ENCODE results near the gene ACTG1. TPM values are rescaled to one million over a fixed set of nuclear protein-coding genes. Genes with fewer than 3 reads are reported as not detected.

Gene ACTG1
- total and polyA plus RNA-seq, 2 donors (not counting 1 experiment from before 2014, with no cell fraction given): 803 to 1,677 TPM

Other genes starting within 250 kb of the ACTG1 start
- gene SLC38A10, start 217.5 kb downstream of the ACTG1 start, total RNA-seq: 104 and 116 TPM in 2 replicates
- gene SLC38A10, start 217.5 kb downstream of the ACTG1 start, polyA plus RNA-seq: 69.0 and 76.1 TPM in 2 replicates
- gene BAHCC1, start 117.3 kb downstream of the ACTG1 start, total RNA-seq: 0.12 and 0.44 TPM in 2 replicates
- gene BAHCC1, start 117.3 kb downstream of the ACTG1 start, polyA plus RNA-seq: 0.48 and 1.3 TPM in 2 replicates
- 6.3 and 7.4 TPM in 2 replicates for gene FSCN2, start 15.6 kb upstream of the ACTG1 start, total RNA-seq
- 7.1 and 12.0 TPM in 2 replicates for gene FSCN2, start 15.6 kb upstream of the ACTG1 start, polyA plus RNA-seq
- 60.7 and 62.0 TPM in 2 replicates for gene FAAP100, start 39.6 kb upstream of the ACTG1 start, total RNA-seq
- 59.3 and 72.7 TPM in 2 replicates for gene FAAP100, start 39.6 kb upstream of the ACTG1 start, polyA plus RNA-seq
- gene NPLOC4, start 124.3 kb upstream of the ACTG1 start, total RNA-seq: 101 and 103 TPM in 2 replicates
- 70.2 and 80.6 TPM in 2 replicates for gene NPLOC4, start 124.3 kb upstream of the ACTG1 start, polyA plus RNA-seq
- gene TSPAN10, start 124.4 kb upstream of the ACTG1 start, total RNA-seq: 1.1 and 1.6 TPM in 2 replicates
- 0.34 and 0.45 TPM in 2 replicates for gene TSPAN10, start 124.4 kb upstream of the ACTG1 start, polyA plus RNA-seq
- 0.69 and 0.92 TPM in 2 replicates for gene PDE6G, start 143.7 kb upstream of the ACTG1 start, total RNA-seq
- gene PDE6G, start 143.7 kb upstream of the ACTG1 start, polyA plus RNA-seq: 1.1 and 1.6 TPM in 2 replicates
- 38.6 and 39.5 TPM in 2 replicates for gene OXLD1, start 153.8 kb upstream of the ACTG1 start, total RNA-seq
- 53.5 and 102 TPM in 2 replicates for gene OXLD1, start 153.8 kb upstream of the ACTG1 start, polyA plus RNA-seq
- 36.0 and 41.7 TPM in 2 replicates for gene CCDC137, start 153.9 kb upstream of the ACTG1 start, total RNA-seq
- 12.9 and 18.8 TPM in 2 replicates for gene CCDC137, start 153.9 kb upstream of the ACTG1 start, polyA plus RNA-seq
- gene ARL16, start 171.0 kb upstream of the ACTG1 start, total RNA-seq: 32.5 and 35.3 TPM in 2 replicates
- gene ARL16, start 171.0 kb upstream of the ACTG1 start, polyA plus RNA-seq: 61.4 and 101 TPM in 2 replicates
- gene HGS, start 171.2 kb upstream of the ACTG1 start, total RNA-seq: 184 and 190 TPM in 2 replicates
- gene HGS, start 171.2 kb upstream of the ACTG1 start, polyA plus RNA-seq: 206 and 220 TPM in 2 replicates
- gene MRPL12, start 190.6 kb upstream of the ACTG1 start, total RNA-seq: 23.8 and 24.1 TPM in 2 replicates
- 15.9 and 25.6 TPM in 2 replicates for gene MRPL12, start 190.6 kb upstream of the ACTG1 start, polyA plus RNA-seq
- gene SLC25A10, start 199.5 kb upstream of the ACTG1 start, total RNA-seq: 5.0 and 6.5 TPM in 2 replicates
- gene SLC25A10, start 199.5 kb upstream of the ACTG1 start, polyA plus RNA-seq: 2.9 and 3.9 TPM in 2 replicates

Data from B cell (primary cell).